Stimulated activated naive CD8-positive, alpha-beta T cell treated with anti-CD3 and anti-CD28 coated beads, Interleukin-15, Interleukin-2, amounts not matched to agents 100 ng/mL and 50 ng/mL, for 24 hours (primary cell): ENCODE measurements around the gene RUNX3.

ENCODE experiments used
- H3K27ac Mint-ChIP-seq: one replicate; pipeline ENCODE4 v1.8.0; 2021; ENCODE audit warnings: mild to moderate bottlenecking, mixed read lengths
- H3K27me3 Mint-ChIP-seq: one replicate; pipeline ENCODE4 v1.8.0; 2021; ENCODE audit warnings: mixed read lengths
- H3K36me3 Mint-ChIP-seq: one replicate; pipeline ENCODE4 v1.8.0; 2021; ENCODE audit warnings: low read depth, mixed read lengths
- H3K4me1 Mint-ChIP-seq: one replicate; pipeline ENCODE4 v1.8.0; 2021; ENCODE audit warnings: low read depth, mixed read lengths
- H3K4me3 Mint-ChIP-seq: one replicate; pipeline ENCODE4 v1.8.0; 2021; ENCODE audit warnings: mild to moderate bottlenecking, mixed read lengths
- H3K9me3 Mint-ChIP-seq: one replicate; pipeline ENCODE4 v1.8.0; 2021; ENCODE audit warnings: mixed read lengths

Gene RUNX3

DNA sequence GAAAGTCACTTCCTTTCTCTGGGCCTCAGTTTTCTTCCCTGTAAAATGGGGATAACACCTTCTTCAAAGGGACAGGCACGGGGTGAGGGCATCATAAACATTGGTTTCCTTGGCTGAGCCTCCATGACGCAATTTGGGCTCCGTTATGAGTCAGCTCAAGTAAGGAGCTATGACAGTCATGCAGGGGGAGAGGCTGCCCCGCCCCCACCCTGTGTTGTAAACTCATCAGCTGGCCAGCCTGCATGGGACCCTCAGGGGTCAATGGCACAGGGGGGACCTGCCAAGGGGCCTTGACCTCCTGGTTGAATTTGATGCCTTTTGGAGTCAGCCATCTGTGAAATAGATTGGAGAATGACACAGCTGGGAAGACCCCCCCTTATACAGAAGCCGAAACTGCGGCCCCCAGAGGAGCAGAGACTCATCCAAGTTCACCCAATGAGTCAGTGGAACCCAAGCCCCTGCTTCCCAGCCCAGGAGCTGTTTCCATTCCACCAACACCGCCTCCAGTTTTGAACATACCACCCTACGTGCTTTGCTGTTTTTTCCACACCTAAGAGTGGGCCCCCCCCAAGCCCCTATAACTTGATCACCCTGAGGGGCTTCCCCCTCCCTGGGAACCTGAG, 36.8 kb upstream of the RUNX3 start:
- H3K27ac Mint-ChIP-seq, result peak overlapping the region; percentile 98
- H3K9me3 Mint-ChIP-seq, result no peaks in the 10 kb centered on the region
- H3K27me3 Mint-ChIP-seq, result no peaks in the 10 kb centered on the region
- H3K4me1 Mint-ChIP-seq, result peaks cover 78% of the 10 kb centered on the region
- peak overlapping the region; percentile 85 for H3K4me3 Mint-ChIP-seq
- H3K36me3 Mint-ChIP-seq, result peaks cover 30% of the 10 kb centered on the region

GRCh38 chr1:24966121-24966723, 36.1 kb upstream of the RUNX3 start:
- Mint-ChIP-seq H3K27ac (peak overlapping the region; percentile 98), H3K9me3 (no peaks in the 10 kb centered on the region), H3K4me1 (peaks cover 77% of the 10 kb centered on the region), H3K36me3 (peaks cover 36% of the 10 kb centered on the region), H3K27me3 (no peaks in the 10 kb centered on the region), H3K4me3 (peak overlapping the region; percentile 85)

DNA sequence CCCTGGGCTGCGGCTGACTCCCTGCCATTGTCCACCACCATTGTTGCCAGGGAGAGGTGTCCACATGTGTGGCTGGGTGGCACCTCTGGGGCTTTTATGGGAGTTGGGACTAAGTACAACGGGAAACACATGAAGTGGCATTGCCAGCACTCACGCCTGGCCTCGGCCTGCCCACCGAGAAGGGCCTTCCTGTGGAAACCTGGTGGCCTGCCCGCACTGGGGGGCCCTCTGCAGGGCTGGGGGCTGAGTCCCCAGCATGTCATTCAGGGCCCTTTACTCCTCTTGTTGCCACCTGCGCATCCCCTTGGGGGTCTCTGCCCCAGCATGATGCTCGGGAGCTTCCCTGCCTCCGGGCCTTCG, 35.5 kb upstream of the RUNX3 start:
- H3K27ac Mint-ChIP-seq, result peak overlapping the region; percentile 98
- H3K4me1 Mint-ChIP-seq, result peaks cover 77% of the 10 kb centered on the region
- peak overlapping the region; percentile 85 for H3K4me3 Mint-ChIP-seq
- peaks cover 43% of the 10 kb centered on the region for H3K36me3 Mint-ChIP-seq
- no peaks in the 10 kb centered on the region for H3K27me3 Mint-ChIP-seq
- no peaks in the 10 kb centered on the region for H3K9me3 Mint-ChIP-seq

DNA sequence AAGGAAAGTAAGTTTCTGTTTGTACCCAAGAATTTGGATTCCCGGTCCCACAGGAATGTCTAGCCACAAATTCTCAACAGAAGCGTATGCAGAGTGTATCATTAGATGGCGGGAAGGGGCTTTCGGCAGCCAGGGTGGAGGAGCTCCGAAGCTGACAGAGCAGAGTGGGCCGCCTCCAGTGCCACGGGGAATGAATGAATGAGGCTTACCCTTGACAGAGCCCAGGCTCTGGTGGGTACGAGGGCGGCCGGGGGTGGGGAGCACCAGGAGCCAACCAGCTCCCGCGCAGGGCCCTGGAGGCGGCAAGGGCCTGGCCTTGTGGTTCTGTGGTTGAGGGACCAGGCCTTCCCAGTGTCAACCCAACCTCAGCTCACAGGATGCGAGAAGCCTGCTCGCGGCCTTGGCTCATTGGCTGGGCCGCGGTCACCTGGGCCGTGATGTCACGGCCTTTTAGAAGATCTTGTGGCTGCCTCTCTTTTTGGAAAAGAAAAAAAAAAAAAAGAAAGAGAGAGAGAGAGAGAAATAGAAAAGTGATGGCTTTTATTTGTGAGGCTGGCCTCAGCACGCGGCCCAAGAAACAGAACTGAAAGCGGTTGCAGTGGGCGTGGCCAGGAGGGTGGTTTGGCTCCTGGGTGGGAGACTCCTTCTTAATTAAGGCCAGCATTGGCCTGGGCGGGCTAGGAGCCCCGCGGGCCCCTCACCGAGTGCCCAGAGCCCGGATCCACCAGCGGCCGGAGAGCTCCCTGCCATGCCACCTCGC, 34.9 kb upstream of the RUNX3 start:
- Mint-ChIP-seq H3K36me3 (peaks cover 48% of the 10 kb centered on the region), H3K9me3 (no peaks in the 10 kb centered on the region), H3K27ac (peak overlapping the region; percentile 98), H3K4me3 (peak overlapping the region; percentile 85), H3K4me1 (peaks cover 77% of the 10 kb centered on the region), H3K27me3 (no peaks in the 10 kb centered on the region)

DNA sequence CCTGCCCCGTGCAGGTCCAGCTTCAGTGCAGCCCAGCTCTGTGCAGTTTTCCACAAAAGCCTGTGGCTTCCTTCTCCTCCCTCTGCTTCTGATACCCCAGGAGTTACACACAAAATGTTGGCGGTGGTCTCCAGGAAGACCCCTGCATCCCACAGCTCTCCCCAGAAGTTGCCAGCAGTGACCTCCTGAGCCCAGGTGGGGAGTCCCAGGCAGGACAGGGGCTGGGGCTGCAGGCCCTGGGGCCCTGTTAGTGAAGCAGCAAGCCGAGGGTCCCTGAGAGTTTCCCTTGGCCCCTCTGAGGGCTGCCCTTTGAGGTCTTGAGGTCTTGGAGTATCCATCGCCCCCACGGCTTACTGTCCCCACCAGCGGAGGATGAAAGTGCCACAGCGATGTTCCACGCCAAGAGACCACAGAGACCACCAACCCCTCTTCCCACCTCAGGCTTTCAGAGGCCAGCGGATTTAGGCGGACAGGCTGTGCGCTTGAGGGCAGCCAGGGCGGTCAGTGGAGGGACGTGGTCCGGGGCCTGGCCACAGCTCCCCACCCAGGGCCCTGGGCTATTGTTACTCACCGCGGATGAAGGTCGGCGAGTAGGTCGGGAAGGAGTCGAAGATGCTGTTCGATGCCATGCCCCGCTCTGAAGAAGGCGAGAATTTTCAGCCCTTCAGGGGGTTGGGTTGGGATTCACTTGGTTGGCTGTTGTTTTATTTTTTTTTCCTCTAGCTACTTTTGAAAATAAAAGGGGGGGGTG, 34.0 kb upstream of the RUNX3 start:
- Mint-ChIP-seq H3K27ac (peak overlapping the region; percentile 98), H3K36me3 (peaks cover 57% of the 10 kb centered on the region), H3K27me3 (no peaks in the 10 kb centered on the region), H3K9me3 (no peaks in the 10 kb centered on the region), H3K4me3 (peak overlapping the region; percentile 85), H3K4me1 (peaks cover 78% of the 10 kb centered on the region)

- no peaks in the 10 kb centered on the region for H3K9me3 Mint-ChIP-seq
- H3K4me3 Mint-ChIP-seq, result peak overlapping the region; percentile 85
- H3K4me1 Mint-ChIP-seq, result peaks cover 78% of the 10 kb centered on the region
- H3K27ac Mint-ChIP-seq, result peak overlapping the region; percentile 98
- no peaks in the 10 kb centered on the region for H3K27me3 Mint-ChIP-seq
- peaks cover 65% of the 10 kb centered on the region for H3K36me3 Mint-ChIP-seq
These were observed 33.2 kb upstream of the RUNX3 start for GRCh38 chr1:24963099-24963872.

DNA sequence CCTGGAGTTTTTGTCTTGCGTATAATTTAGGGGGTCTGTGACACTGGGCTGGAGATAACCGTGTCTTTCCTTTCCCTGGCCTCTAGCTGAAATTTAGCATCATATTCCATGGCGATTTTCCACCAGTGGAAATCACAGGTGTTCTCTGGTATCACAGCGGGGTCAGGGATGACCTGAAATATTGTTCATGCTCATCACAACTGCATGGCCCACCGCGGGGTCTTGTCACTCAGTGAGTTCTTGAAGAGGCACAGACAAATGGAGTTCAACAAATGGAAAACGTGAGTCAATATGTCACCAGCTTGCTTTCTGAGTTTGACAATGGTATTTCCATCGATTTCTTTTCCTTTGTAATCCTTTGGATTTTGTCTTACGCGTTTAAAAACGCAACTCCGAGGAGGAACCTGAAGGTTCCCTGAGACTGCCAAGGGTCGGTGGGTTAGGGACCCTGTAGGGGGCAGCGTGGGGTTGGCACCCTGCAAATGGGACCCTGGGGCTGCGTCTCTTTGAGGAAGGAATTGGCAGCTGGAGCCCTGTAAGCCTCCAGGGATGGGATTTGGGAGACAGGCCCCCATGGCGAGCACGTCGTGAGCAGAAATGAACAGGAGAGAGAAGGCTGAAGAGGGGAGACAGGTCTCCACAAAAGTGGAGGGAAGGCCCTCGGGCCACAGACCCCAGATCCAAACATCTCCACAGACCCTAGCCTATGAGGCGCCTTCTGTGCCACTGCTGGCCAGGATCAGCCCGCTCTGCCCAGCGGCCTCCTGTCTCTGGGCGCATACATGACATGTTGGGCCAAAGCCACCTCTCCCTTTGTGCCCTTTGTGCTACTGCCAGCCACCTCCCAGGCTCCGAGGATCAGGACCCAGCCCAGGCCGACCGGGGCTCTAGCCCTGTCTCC, 32.1 kb upstream of the RUNX3 start:
- Mint-ChIP-seq H3K27ac (peak overlapping the region; percentile 98), H3K4me1 (peaks cover 78% of the 10 kb centered on the region), H3K4me3 (peak overlapping the region; percentile 85), H3K36me3 (peaks cover 76% of the 10 kb centered on the region), H3K9me3 (no peaks in the 10 kb centered on the region), H3K27me3 (no peaks in the 10 kb centered on the region)

- H3K9me3 Mint-ChIP-seq, result no peaks in the 10 kb centered on the region
- peaks cover 85% of the 10 kb centered on the region for H3K36me3 Mint-ChIP-seq
- peak overlapping the region; percentile 98 for H3K27ac Mint-ChIP-seq
- H3K27me3 Mint-ChIP-seq, result no peaks in the 10 kb centered on the region
- peaks cover 78% of the 10 kb centered on the region for H3K4me1 Mint-ChIP-seq
- peak overlapping the region; percentile 85 for H3K4me3 Mint-ChIP-seq
These were observed 31.3 kb upstream of the RUNX3 start for GRCh38 chr1:24961334-24961733.

DNA sequence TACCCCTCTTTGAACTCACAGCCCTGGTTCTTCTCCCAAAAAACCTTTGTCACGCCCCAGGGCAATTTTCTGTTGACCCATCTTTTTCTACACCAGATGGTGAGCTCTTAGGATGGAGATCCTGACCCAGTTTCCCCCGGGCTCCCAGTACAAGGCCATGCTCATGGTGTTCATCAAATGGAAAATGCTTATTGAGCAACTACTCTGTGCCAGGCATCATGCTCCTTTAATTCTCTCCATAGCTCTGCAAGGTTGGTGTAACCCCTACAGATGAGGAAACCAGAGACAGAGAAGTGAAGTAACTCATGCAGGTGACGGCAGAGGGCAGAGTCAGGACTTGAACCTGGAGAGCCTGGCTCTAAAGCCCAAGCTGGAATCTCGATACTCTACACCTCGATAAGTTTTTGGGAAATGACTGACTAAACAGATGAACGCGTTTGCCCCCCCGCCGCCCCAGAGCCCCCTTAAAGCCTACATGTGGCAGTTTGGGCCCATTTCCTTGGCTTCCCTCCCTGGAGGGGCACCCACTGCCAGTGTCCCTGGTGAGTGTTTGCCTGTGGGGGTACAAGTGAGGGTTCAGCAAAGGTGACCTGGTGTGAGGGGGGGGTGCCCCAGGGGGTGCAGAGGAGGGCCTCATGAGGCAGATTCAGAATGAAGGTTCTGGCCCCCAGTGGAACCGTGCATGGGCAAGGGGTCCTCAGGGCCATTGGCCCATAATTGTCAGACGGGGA, 30.2 kb upstream of the RUNX3 start:
- H3K4me3 Mint-ChIP-seq, result peak overlapping the region; percentile 85
- peaks cover 78% of the 10 kb centered on the region for H3K4me1 Mint-ChIP-seq
- H3K27me3 Mint-ChIP-seq, result no peaks in the 10 kb centered on the region
- peaks cover 95% of the 10 kb centered on the region for H3K36me3 Mint-ChIP-seq
- no peaks in the 10 kb centered on the region for H3K9me3 Mint-ChIP-seq
- H3K27ac Mint-ChIP-seq, result peak overlapping the region; percentile 98

DNA sequence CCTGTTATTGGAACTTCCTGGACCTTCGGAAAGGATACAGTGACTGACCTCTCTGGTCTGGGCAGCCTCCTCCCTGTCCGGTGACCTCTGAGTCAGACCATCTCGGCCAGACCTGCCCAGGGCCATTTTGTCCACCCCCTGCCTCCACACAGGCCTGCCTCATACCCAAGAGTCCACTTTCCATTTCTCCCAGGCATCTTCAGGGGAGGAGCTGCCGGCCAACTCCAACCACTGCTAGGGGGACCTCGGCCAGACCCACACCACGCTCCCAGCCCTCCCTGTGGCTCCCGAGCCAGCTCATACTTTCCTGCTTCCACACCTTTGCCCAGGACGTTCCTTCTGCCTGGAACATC, 29.5 kb upstream of the RUNX3 start:
- peak overlapping the region; percentile 98 for H3K27ac Mint-ChIP-seq
- peaks cover 78% of the 10 kb centered on the region for H3K4me1 Mint-ChIP-seq
- H3K9me3 Mint-ChIP-seq, result no peaks in the 10 kb centered on the region
- no peaks in the 10 kb centered on the region for H3K27me3 Mint-ChIP-seq
- peaks cover 99% of the 10 kb centered on the region for H3K36me3 Mint-ChIP-seq
- peak overlapping the region; percentile 85 for H3K4me3 Mint-ChIP-seq

GRCh38 chr1:24958766-24959622, 28.9 kb upstream of the RUNX3 start:
- H3K27me3 Mint-ChIP-seq, result no peaks in the 10 kb centered on the region
- H3K9me3 Mint-ChIP-seq, result no peaks in the 10 kb centered on the region
- peaks cover 99% of the 10 kb centered on the region for H3K36me3 Mint-ChIP-seq
- H3K4me1 Mint-ChIP-seq, result peaks cover 82% of the 10 kb centered on the region
- H3K4me3 Mint-ChIP-seq, result peak overlapping the region; percentile 85
- H3K27ac Mint-ChIP-seq, result peak overlapping the region; percentile 99
